GM10248 (cell line): ENCODE results near the gene CYTIP.

Source experiments
- CTCF ChIA-PET: fragments of 300-600 bp; sonication (Branson Sonifier 250); formaldehyde crosslinking; extraction: SDS; loops from one replicate; lab custom pipeline; 2021; ENCODE audit warnings: antibody characterized with exemption; lab: Yijun Ruan, JAX
- POLR2A ChIA-PET: fragments of 350-650 bp; sonication (Branson Sonifier 250); formaldehyde crosslinking; extraction: SDS; loops from one replicate; lab custom pipeline; 2020; ENCODE audit warnings: antibody characterized with exemption; lab: Yijun Ruan, JAX
- DNase-seq: peaks from one replicate; pipeline ENCODE4 v3.0.0; 2012; ENCODE audit errors: extremely low spot score
- TF ChIP-seq, protein P1 (sequence below): IDR thresholded peaks from 2 replicates; pipeline ENCODE4 v1.5.1; 2012; ENCODE audit warnings: mild to moderate bottlenecking, low read depth; ENCODE audit errors: extremely low read depth, missing control alignments, control extremely low read depth

Gene CYTIP

DNA sequence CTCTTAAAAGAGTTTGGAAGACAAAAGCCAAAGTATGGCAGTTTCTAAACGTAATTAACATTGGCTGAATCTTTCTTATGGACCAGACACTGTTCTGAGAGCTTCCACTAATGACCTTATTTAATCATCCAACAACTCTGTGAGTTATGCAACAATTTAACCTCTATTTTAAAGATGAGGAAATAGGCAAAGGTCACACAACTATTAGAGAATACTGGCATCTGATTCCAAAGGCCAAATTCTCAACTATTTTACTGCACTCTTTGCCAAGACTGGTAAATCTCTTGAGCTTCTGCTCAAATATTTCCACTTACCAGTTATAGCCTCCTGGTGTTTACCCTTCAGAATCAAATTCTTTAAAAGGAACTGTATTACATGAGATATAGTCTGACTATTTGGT is 76.2 kb downstream of the CYTIP start:
- POLR2A ChIA-PET: no interaction called here
- CTCF ChIA-PET: interaction anchor here (1.4 to 5.2 kb wide), 3 partner anchors 17 to 125 kb away, joined by 3 to 43 read pairs (median 5); no protein-coding TSS in a partner anchor
- DNase-seq: no peak
- TF ChIP-seq, protein P1, sequence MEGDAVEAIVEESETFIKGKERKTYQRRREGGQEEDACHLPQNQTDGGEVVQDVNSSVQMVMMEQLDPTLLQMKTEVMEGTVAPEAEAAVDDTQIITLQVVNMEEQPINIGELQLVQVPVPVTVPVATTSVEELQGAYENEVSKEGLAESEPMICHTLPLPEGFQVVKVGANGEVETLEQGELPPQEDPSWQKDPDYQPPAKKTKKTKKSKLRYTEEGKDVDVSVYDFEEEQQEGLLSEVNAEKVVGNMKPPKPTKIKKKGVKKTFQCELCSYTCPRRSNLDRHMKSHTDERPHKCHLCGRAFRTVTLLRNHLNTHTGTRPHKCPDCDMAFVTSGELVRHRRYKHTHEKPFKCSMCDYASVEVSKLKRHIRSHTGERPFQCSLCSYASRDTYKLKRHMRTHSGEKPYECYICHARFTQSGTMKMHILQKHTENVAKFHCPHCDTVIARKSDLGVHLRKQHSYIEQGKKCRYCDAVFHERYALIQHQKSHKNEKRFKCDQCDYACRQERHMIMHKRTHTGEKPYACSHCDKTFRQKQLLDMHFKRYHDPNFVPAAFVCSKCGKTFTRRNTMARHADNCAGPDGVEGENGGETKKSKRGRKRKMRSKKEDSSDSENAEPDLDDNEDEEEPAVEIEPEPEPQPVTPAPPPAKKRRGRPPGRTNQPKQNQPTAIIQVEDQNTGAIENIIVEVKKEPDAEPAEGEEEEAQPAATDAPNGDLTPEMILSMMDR: no peak
